Peyer's patch (tissue), 4 donors: ENCODE data around the gene SLC7A14.

Experiments
- POLR2A ChIP-seq, 2 donors: fragments of 450-650 bp; IDR thresholded peaks; one replicate each; pipeline ENCODE4 v1.5.1; 2017; ENCODE audit warnings: antibody characterized with exemption in 2 of 2, mild to moderate bottlenecking in 2 of 2, moderate library complexity in 2 of 2
- TF ChIP-seq, protein P1 (sequence below), 6 experiments: fragments of 450-650 bp in 4 of 6; fragments of 200-600 bp in 2 of 6; sonication (generic) in 1 of 6; IDR thresholded peaks; one replicate each; pipeline ENCODE4 v1.5.1; 2017 to 2019; ENCODE audit warnings: antibody characterized with exemption in 6 of 6, mild to moderate bottlenecking in 3 of 6, moderate library complexity in 1 of 6

DNA sequence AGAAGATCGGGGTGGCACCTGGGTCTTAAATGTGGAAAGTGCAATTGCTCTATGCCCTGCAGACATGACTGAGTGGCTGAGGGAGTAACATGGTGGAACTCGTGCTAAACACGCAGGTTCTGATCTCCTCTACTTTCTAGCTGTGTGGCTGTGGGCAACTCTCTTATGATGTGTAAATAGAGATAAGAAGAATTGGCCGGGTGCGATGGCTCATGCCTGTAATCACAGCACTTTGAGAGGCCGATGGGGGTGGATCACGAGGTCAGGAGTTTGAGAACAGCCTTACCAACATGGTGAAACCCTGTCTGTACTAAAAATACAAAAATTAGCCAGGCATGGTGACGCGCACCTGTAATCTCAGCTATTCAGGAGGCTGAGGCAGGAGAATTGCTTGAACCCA is 99.5 kb downstream of the SLC7A14 start:
- TF ChIP-seq, protein P1, sequence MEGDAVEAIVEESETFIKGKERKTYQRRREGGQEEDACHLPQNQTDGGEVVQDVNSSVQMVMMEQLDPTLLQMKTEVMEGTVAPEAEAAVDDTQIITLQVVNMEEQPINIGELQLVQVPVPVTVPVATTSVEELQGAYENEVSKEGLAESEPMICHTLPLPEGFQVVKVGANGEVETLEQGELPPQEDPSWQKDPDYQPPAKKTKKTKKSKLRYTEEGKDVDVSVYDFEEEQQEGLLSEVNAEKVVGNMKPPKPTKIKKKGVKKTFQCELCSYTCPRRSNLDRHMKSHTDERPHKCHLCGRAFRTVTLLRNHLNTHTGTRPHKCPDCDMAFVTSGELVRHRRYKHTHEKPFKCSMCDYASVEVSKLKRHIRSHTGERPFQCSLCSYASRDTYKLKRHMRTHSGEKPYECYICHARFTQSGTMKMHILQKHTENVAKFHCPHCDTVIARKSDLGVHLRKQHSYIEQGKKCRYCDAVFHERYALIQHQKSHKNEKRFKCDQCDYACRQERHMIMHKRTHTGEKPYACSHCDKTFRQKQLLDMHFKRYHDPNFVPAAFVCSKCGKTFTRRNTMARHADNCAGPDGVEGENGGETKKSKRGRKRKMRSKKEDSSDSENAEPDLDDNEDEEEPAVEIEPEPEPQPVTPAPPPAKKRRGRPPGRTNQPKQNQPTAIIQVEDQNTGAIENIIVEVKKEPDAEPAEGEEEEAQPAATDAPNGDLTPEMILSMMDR (IDR thresholded peaks at IDR 0.05) = no peak
- no peak for TF ChIP-seq POLR2A (IDR thresholded peaks at IDR 0.05)
